Fibroblast of lung (primary cell): ENCODE results near the gene BTNL9. TPM values are rescaled to one million over a fixed set of nuclear protein-coding genes. Genes with fewer than 3 reads are reported as not detected.

Experiments used
- DNase-seq, 2 donors: peaks; one replicate each; pipeline versions ENCODE4 v3.0.0 to v3.0.0-alpha.2; 2010; ENCODE audit warnings: low read depth in 2 of 2
- H2AFZ ChIP-seq: 2 replicates; pipeline ENCODE4 v1.5.1; 2012; ENCODE audit warnings: low read length, control low read depth, inconsistent platforms
- H3K27ac ChIP-seq: 2 replicates; pipeline ENCODE4 v1.5.1; 2011; ENCODE audit warnings: low read length, control low read depth; ENCODE audit not compliant: insufficient read depth
- H3K27me3 ChIP-seq: 2 replicates; pipeline ENCODE4 v1.5.1; 2011; ENCODE audit warnings: mild to moderate bottlenecking, low read length; ENCODE audit not compliant: control insufficient read depth, insufficient read depth
- H3K36me3 ChIP-seq: 2 replicates; pipeline ENCODE4 v1.5.1; 2011; ENCODE audit warnings: low read length; ENCODE audit not compliant: control insufficient read depth, insufficient read depth
- H3K4me1 ChIP-seq: 2 replicates; pipeline ENCODE4 v1.5.1; 2011; ENCODE audit warnings: low read length; ENCODE audit not compliant: control insufficient read depth, insufficient read depth; ENCODE audit errors: extremely low read depth
- H3K4me2 ChIP-seq: 2 replicates; pipeline ENCODE4 v1.5.1; 2011; ENCODE audit warnings: low read length, control low read depth; ENCODE audit not compliant: insufficient read depth; ENCODE audit errors: extremely low read depth
- H3K4me3 ChIP-seq, 4 experiments: fragments of 200-600 bp in 1 of 4; sonication (generic) in 1 of 4; replicated peaks in 1 of 4; 2 replicates each; pipeline ENCODE4 v1.5.1; 2011 to 2016; ENCODE audit warnings: low read length in 4 of 4, low read depth in 3 of 4, mild to moderate bottlenecking in 3 of 4, control low read depth in 2 of 4, inconsistent platforms in 1 of 4, mixed read lengths in 1 of 4; ENCODE audit not compliant: insufficient read depth in 1 of 4; ENCODE audit errors: control extremely low read depth in 1 of 4
- H3K79me2 ChIP-seq: 2 replicates; pipeline ENCODE4 v1.5.1; 2012; ENCODE audit warnings: mild to moderate bottlenecking, low read length, inconsistent platforms; ENCODE audit not compliant: control insufficient read depth, insufficient read depth
- H3K9ac ChIP-seq: 2 replicates; pipeline ENCODE4 v1.5.1; 2011; ENCODE audit warnings: mild to moderate bottlenecking, low read length, control low read depth; ENCODE audit not compliant: insufficient read depth
- H3K9me3 ChIP-seq: 2 replicates; pipeline ENCODE4 v1.5.1; 2012; ENCODE audit warnings: low read depth, low read length; ENCODE audit not compliant: control insufficient read depth, insufficient read depth
- H4K20me1 ChIP-seq: 2 replicates; pipeline ENCODE4 v1.5.1; 2011; ENCODE audit warnings: low read length; ENCODE audit not compliant: control insufficient read depth, insufficient read depth; ENCODE audit errors: extremely low read depth
- CTCF ChIP-seq, 2 donors: IDR thresholded peaks in 1 of 2; conservative IDR thresholded peaks in 1 of 2; 1 replicate in 1 of 2; 2 replicates in 1 of 2; pipeline ENCODE4 v1.5.1; 2011 to 2012; ENCODE audit warnings: low read length in 2 of 2, control low read depth in 1 of 2, inconsistent platforms in 1 of 2, low read depth in 1 of 2, mild to moderate bottlenecking in 1 of 2
- EZH2 ChIP-seq: IDR thresholded peaks from 2 replicates; pipeline ENCODE4 v1.5.1; 2012; ENCODE audit warnings: low read length, control low read depth, mild to moderate bottlenecking; ENCODE audit errors: missing control alignments
- polyA plus RNA-seq, 2 donors: library from polyadenylated mRNA; depleted of rRNA in 1 of 2; stranded (reverse) in 1 of 2; unstranded in 1 of 2; fragments of >200 nt; gene quantifications; 2 replicates each; pipeline ENCODE4 v1.2.1, GENCODE V29; 2011 to 2012; ENCODE audit warnings: missing spikeins in 1 of 2
- total RNA-seq: library from RNA; depleted of rRNA; stranded (reverse); fragments of >200 nt; gene quantifications from 2 replicates; pipeline ENCODE4 v1.2.1, GENCODE V29; 2014

The BTNL9 gene
- total and polyA plus RNA-seq, 2 donors (not counting 1 experiment from before 2014, with no cell fraction given), result not detected

- DNase-seq, result no peak
- TF ChIP-seq EZH2, result no peak
- no peak for TF ChIP-seq CTCF (conservative IDR thresholded peaks at IDR 0.05 in 1 of 2, IDR thresholded peaks at IDR 0.05 in 1 of 2; ENCODE audit: low read depth in 1 of 2, low read length in 2 of 2)
- Histone ChIP-seq H3K9me3 (no peaks in the 10 kb centered on the region), H3K4me3 (no peak overlapping the region), H3K79me2 (no peaks in the 10 kb centered on the region), H3K4me1 (no peaks in the 10 kb centered on the region), H3K9ac (no peak overlapping the region), H3K27ac (no peak overlapping the region), H3K36me3 (no peaks in the 10 kb centered on the region), H4K20me1 (no peaks in the 10 kb centered on the region), H3K4me2 (no peak overlapping the region), H3K27me3 (peaks cover 8% of the 10 kb centered on the region), H2AFZ (no peak overlapping the region)
Measured at GRCh38 chr5:181047288-181047687, 7.2 kb downstream of the BTNL9 start.

DNA sequence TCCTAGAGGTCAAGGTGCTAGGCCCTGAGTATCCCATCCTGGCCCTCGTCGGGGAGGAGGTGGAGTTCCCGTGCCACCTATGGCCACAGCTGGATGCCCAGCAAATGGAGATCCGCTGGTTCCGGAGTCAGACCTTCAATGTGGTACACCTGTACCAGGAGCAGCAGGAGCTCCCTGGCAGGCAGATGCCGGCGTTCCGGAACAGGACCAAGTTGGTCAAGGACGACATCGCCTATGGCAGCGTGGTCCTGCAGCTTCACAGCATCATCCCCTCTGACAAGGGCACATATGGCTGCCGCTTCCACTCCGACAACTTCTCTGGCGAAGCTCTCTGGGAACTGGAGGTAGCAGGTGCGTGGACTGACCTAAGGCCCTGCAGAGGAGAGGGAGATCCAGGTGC, 7.9 kb downstream of the BTNL9 start:
- Histone ChIP-seq H3K9me3 (no peaks in the 10 kb centered on the region), H3K36me3 (no peaks in the 10 kb centered on the region), H3K9ac (no peak overlapping the region), H3K27ac (no peak overlapping the region), H3K4me1 (no peaks in the 10 kb centered on the region), H3K4me3 (no peak overlapping the region), H3K79me2 (no peaks in the 10 kb centered on the region), H4K20me1 (no peaks in the 10 kb centered on the region), H2AFZ (no peak overlapping the region), H3K4me2 (no peak overlapping the region), H3K27me3 (peaks cover 12% of the 10 kb centered on the region)
- DNase-seq, result no peak
- no peak for TF ChIP-seq EZH2
- no peak for TF ChIP-seq CTCF (conservative IDR thresholded peaks at IDR 0.05 in 1 of 2, IDR thresholded peaks at IDR 0.05 in 1 of 2; ENCODE audit: low read depth in 1 of 2, low read length in 2 of 2)

- H3K27me3 ChIP-seq, result peaks cover 30% of the 10 kb centered on the region
Measured at GRCh38 chr5:181050016-181050415, 9.9 kb downstream of the BTNL9 start.

More at GRCh38 chr5:181050016-181050415, 9.9 kb downstream of the BTNL9 start:
- no peak for DNase-seq
- Histone ChIP-seq H3K27ac (no peak overlapping the region), H3K9me3 (no peaks in the 10 kb centered on the region), H3K4me3 (no peak overlapping the region), H3K36me3 (no peaks in the 10 kb centered on the region), H2AFZ (no peak overlapping the region), H3K4me2 (no peak overlapping the region), H4K20me1 (no peaks in the 10 kb centered on the region), H3K9ac (no peak overlapping the region), H3K4me1 (no peaks in the 10 kb centered on the region), H3K79me2 (no peaks in the 10 kb centered on the region)
- TF ChIP-seq CTCF (conservative IDR thresholded peaks at IDR 0.05 in 1 of 2, IDR thresholded peaks at IDR 0.05 in 1 of 2; ENCODE audit: low read depth in 1 of 2, low read length in 2 of 2), result no peak
- TF ChIP-seq EZH2, result no peak
